Stimulated activated CD8-positive, alpha-beta memory T cell treated with anti-CD3 and anti-CD28 coated beads, Interleukin-12 subunit alpha, Interleukin-12 subunit beta, amount 100 ng/mL, for 4 hours (primary cell): ENCODE data around the gene CACNG4.

Experiments used
- DNase-seq: peaks from one replicate; pipeline ENCODE4 v3.0.0-alpha.2; 2020; ENCODE audit warnings: low read depth

The CACNG4 gene

DNA sequence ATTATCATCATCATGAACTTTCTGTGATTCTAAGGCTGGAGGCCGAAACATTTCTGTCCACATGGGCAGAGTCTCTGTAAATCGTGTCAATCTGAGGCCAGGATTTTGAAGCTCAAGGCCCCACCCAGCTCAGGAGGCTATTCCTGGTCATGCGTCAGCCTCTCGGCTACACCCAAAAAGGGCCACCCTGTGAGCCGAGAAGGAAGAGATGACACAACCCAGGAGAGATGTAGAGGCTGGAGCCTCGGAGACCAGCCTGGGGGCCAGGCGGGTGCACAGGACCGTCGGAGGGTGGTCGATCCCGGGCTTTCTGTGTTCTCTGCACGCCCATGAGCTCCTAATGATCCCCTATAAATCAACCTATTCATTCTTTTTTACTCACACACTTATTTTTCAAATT lies 78.8 kb downstream of the CACNG4 start:
- no peak for DNase-seq

DNA sequence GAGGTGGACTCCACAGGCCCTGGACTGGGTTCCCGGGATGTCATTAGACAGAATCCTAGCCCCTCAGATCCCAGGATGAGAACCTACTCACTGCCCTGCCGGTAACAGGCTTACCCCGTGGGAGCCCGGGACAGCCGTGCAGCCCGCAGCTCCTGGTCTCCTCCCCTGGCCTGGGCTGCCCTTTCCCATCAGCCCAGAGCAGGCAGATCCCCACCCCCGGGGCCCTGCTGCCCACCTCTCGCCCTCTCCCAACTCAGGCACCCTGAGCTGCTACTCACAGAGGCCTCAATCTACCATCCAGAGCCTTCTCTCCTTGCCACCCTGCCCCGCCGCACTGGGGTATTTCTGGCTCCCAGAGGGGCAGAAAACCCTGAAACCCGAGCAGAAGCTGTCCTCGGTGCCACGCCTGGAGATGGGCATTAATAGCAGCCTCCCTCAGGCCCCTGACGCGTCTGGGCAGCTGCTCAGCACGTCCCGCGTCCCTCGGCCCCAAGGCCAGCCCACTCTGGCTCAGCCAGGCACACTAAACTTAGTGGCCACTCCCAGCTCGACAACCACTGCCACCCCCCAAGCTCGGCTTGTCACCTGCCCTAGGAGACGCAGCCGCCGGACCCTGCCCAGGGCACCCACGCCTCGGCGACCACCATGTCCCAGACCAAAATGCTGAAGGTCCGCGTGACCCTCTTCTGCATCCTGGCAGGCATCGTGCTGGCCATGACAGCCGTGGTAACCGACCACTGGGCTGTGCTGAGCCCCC lies 79.7 kb downstream of the CACNG4 start, which contains the start of gene CACNG1:
Gene CACNG1, plus strand, starts transcription at position 539 of the 757 bp plus-strand sequence. Its CDS starts 107 bp downstream, at position 646.
- DNase-seq = no peak

DNA sequence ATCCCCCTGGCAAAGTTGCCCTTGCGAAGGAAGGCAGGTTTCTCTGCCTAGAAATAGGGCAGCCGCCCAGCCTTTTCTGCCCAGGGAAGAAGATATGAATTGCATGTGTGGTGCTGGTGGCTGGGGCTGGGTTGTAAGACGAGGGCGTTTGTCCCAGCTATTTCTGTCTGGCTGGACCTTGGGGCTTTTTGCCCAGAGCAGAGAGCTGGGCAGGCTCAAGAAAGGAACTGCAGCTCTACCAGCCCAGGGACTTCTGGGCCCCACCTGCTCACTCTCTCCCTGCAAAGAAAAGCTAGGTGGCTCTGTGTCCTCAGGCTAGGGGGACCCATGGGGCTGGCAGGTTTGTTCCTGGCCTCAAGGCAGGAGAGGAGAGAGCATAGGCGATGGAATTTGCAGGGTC lies 80.4 kb downstream of the CACNG4 start:
- DNase-seq = no peak

DNA sequence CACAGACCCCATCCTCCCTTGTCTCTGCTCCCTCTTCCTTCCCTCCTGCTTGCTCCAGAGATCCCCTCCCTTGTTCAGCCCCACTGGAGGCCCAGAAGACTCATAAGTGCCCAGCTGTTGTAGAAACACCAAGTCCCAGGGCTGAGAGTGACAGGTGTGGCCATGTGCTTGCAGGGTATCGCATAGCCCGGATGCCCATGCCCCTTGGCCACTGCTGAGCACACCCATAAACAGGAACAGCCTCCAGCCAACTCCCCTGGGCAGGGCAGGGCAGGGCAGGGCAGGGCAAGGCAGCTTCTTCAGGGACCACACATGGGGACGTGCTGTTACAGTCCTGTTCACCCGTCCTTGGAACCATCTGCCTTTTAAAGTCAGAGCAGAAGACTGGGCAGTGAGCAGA lies 81.9 kb downstream of the CACNG4 start:
- no peak for DNase-seq

DNA sequence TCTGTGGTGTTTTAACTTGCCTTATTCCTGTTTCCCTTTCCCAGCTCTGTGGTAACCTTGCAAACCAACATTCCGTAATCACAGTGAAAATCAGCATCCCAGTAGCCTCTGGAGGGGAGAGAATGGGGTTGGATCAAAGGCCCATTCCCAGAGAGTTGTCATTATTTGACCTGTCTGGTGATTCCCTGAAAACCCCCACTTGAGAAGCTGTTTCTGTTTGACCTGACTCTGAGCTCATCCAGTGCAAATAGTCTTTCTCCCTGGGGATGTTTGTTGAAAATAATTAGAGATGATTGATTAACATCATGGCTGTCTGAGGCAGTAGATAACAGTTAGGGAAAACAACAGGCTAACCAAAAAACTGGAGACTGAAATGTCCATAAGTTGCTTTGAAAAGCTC lies 82.9 kb downstream of the CACNG4 start:
- DNase-seq = no peak

DNA sequence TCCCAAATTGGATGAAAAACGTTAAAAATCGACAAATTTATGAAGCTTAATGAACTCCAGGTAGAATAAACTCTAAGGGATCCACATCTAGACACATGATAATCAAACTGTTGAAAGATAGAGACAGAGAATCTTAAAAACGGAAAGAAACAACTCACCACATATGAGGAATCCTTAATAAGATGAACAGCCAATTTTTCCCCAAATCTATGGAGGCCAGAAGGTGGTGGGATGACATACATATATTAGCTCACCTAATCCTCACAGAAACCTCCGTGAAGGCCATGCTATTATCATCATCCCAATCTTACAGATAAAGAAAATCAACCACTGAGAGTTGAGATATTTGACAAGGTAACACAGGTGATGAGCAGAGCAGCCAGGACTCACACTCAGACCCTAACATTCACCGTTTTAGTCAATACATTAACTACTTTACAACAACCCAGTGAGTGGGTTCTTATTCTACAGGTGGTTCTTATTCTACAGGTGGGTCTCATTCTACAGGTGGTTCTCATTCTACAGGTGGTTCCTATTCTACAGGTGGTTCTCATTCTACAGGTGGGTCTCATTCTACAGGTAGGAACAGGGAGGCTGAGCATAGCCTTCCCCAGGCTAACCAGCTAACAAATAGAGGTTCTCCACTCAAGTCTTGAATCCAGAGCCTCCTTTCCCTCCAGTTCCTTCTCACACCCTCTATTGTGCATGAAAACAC lies 84.7 kb downstream of the CACNG4 start:
- DNase-seq = no peak

DNA sequence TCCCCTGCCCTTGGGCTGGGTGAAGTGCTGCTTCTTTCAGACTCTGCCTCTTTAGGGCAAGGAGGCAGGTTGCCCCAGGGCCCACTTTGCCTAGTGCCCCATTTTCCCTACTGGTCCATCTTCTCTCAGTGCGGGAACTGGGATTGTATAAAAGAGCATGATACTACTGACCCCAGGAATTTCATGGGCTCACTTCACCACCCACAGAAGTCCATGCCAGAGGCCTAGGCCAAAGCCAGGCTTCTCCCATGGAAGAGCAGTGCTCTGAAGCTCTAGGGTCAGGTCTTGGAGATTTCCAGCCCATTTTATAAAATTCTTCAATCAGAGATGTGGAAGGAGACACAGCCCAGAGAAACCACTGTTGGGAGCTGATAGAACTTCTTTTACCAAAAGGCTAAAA lies 85.6 kb downstream of the CACNG4 start:
- no peak for DNase-seq

DNA sequence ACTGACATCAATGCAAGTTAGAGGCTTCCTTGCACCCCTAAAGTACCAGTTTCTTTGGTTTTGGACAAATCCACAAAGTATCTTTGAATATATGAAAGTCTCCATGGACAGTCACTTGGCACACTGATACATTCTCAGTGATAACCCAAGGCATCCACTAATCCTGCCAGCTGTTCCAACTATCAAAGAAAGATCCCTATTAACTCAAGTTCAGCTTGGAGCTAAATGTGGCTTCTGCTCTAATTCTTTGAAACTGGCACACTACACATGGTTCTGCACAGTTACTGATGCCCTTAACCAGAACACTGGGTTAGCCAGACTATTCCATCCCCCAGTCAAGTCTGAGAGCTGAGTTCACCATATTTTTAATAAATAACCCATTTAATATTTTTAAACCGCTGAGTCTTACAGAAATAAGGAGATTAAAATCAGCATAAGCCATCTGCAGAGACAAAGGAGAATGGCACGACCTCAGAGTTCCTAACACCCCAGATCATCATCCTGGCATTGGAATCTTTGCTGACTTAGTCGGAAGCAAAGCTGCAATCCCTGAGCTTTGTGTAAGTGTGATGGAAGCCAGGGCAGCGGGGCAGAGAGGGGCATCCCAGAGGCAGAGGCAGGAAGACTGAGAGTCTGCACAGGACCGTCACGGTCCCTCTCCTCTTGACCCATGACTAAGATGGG lies 86.1 kb downstream of the CACNG4 start:
- no peak for DNase-seq

DNA sequence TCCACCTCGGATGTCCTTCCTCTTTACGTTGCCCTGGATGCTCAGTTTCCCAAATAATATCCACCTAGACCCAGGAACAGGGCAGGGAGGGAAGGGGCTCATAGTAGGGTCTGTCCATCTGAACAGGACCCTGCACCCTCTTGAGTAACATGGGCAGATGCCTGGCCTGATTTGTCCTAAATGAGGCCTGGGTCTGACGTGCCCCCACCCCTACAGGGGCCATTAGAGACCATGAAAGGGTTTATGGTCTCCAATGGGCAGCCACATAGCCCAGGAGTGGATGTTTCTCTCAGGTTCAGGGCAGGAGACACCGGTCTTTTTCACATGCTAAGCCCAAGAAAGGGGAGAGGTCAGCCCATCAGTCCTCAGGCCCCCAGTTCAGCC lies 86.6 kb downstream of the CACNG4 start:
- DNase-seq = no peak

DNA sequence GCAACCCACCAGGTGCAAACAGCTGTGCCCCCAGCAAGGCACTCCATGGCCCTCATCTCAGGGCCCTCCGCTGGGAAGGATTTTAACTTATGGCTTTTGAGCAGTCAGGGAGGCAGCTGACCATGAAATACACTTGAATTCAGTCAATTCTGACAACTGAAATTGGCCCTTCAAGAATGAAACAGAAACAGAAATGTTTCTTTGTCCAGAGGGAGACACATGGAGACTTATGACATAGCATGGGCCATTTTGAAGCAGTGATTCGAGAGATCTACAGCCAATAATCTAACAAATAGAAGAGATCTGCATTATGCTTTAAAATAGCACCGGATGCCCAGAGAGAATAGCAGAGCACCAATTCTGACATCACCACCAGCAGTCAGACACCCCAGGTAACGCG lies 87.3 kb downstream of the CACNG4 start:
- DNase-seq = no peak

DNA sequence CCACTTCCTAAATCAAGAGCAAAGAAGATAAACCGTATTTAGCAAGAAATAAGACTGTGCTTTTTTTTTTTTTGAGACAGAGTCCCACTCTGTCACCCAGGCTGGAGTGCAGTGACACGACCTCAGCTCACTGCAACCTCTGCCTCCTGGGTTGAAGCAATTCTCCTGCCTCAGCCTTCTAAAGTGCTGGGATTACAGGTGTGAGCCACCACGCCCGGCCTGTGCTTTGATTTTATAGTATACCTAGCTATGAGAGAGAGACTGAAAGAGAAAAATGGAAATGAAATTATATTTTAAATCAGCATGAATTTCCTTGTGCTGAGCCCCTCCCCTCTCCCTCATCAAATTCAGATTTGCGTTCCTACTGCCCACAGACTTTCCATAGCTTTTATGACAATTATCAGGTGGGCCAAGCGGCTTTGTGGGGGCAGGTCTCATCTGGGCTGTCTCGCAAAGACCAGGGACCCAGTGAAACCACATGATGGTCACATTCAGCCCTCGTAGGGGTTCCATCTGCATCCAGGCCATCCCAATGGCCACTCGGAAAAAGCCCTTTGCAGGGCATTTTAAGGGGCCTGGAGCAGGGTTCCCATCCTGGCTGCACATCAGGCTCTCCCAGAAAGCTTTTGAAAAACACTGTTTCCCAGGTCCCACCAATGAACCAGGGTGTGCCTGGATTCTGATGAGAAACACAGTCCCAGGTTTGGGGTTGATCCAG lies 88.4 kb downstream of the CACNG4 start:
- DNase-seq = no peak

DNA sequence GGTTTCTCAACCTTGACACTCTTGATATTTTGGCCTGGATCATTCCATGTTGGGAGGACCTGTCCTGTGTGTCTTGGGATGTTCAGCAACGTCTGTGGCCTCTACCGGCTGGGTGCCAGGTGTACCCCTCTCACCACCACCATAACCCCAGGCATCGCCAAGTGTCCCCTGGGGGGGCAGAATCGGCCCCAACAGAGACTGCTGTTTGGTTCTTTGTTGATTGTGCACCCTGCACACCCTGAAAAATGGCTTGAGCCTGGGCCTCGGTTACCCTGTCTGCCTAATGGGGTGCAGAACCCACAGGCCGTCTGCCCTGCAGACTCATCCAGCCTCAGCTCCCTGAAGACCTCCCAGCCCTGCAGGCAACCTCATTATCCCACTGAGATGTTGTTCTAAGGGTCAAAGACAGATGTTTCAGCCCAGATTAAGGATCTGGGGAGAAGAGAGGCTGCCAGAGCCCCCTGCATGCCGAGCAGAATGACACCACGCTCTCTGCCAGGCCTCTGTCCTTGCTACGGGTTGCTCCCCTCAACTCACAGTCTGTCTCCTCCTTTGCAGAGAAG lies 89.0 kb downstream of the CACNG4 start:
- no peak for DNase-seq

DNA sequence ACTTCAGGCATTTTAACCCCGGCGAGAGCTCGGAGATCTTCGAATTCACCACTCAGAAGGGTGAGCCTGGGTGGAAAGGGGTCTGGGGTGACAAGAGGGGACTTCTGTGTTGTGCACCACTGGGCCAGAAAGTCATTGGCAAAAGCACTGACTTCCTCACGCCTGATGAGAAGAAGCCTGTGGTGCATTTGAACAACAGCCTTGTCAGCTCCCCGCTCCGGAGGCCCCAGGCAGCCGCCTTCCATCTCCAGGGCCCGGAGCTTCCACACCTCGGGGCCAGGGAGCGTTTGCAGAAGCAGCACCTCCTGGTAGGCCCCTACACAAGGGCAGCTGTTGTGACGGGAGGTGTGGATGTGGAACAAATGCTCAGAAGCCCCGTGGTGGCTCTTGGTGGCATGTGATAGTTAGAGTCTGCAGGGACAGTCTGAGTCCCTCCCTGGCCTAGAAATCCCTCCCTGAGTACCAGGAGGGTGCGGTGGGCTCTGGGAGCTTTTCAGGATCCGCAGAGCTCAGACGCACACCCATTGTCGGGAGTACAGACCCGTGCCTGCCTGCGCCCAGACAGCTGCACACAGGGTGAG lies 89.6 kb downstream of the CACNG4 start:
- no peak for DNase-seq

DNA sequence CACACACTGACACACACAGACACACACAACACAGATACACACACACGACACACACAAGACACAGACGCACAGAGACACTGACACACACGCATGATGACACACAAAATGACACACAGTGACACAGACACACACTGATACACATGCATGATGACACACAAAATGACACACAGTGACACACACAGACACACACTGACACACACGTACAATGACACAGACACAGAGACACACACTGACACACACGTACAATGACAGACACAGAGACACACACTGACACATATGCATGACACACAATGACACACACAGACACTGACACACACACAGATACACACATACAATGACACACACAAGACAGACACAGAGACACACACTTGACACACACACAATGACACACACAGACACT lies 90.1 kb downstream of the CACNG4 start:
- DNase-seq = no peak

DNA sequence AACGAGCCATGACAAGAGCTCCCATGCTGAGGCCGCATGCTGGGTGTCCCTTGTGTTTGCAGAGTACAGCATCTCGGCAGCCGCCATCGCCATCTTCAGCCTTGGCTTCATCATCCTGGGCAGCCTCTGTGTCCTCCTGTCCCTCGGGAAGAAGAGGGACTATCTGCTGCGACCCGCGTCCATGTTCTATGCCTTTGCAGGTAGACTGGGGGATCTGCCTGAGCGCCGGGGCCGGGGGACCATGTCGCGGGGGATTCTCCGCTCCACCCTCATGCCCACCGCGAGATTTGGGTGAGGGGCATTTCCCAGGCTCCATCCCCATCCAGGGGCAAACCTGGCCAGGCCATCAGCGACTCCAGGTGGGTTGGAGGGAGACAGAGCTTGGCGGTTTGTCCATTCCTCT lies 90.5 kb downstream of the CACNG4 start:
- no peak for DNase-seq

DNA sequence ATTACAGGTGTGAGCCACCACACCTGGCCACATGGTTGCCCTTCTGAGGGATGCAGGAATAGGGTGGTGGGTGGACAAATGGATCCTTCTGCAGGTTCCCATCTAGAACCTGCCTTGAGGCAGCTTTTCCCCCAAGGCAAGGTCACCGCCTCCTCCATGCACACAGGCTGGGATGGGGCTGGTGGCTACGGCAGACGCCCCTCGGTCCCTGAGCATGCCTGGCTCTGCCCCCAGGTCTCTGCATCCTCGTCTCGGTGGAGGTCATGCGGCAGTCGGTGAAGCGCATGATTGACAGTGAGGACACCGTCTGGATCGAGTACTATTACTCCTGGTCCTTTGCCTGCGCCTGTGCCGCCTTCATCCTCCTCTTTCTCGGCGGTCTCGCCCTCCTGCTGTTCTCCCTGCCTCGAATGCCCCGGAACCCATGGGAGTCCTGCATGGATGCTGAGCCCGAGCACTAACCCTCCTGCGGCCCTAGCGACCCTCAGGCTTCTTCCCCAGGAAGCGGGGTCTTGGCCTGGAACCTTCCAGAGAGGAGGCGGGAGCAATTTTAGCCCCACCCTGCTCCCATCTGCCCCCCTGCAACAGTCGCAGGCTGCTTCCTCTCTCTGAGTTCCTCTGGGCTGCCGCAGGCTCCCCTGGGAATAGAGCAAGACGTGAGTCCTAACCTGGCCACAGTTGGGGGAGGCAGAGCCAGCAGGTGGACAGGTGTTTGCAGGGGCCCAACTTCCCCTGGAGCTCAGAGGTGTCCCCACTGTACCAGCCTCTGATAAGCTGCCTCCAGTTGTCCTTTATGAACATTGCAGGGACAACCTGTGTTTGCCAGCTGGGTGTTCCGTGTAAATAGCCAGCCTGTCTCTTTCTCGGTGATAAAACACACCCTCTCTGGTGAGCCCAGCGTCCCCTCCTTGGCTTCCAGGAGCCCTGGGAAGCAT lies 91.6 kb downstream of the CACNG4 start:
- no peak for DNase-seq

DNA sequence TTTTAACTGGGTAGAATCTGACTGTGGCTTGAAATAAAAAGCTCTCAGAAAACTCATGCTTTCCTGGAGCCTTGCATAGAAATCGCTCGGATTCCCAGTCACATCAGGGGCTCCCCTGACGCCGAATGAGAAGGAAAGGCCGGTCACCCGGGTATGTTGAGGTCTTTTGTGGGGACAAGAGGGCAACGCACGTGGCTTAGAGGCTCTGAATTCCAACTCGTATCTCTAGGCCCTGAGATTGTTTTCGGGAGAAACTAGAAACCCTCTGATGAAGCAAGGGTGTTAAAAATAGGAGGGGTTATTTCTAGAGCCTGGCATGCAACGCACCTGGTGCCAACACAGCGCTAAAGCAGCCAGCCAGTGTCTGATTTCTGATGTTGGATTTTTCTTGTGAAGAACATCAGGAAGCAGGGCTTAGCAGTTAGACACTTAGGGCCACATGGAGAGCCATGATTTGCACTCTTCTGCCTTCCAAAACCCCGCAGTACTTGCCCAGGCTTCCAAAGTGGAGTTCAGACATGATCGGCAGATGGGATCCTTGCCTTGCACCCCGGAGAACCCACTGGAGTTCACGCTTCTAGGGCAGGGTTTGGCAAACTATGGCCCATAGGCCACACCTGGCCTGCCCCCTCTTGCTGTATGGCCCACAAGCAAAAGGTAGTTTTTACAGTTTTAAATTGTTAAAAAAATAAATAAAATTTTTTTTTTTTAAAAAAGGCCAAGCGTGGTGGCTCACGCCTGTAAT lies 92.4 kb downstream of the CACNG4 start:
- no peak for DNase-seq

DNA sequence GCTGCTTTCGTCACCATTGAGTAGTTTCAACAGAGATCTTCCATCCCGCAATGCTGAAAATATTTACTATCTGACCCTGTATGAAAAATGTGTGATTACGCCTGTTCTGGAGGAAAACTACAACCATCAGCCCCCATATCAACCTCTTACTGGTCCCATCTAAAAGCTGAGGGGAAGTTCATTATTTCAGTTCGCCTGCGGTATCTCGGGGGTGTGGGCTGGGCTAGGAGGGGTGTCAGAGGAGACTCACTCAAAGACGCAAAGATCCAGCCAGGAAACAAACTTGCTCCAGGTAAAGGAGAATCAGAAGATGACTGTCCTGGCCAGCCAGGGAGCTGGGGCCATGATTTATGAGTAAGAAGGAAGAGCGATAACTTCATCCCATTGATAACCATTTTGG lies 93.5 kb downstream of the CACNG4 start:
- DNase-seq = no peak

DNA sequence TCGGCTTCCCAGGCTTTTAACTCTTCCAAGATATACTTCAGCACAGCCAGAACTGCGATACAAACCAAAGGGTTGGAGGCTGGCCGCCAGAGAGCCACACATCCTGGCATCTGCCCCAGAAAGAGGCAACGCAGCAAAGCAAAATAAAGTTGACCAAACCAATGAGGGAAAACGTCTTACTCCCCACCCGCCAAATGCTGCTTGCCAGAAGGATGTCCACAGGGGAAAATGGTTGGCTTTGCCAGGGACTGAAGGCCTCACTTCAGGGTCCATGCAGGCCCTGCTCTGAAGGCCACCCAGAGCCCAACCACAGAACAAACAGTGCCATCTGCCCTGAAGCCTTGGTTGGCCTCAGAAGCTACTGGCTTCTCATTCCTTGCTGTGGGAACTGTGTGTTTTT lies 94.9 kb downstream of the CACNG4 start:
- no peak for DNase-seq

DNA sequence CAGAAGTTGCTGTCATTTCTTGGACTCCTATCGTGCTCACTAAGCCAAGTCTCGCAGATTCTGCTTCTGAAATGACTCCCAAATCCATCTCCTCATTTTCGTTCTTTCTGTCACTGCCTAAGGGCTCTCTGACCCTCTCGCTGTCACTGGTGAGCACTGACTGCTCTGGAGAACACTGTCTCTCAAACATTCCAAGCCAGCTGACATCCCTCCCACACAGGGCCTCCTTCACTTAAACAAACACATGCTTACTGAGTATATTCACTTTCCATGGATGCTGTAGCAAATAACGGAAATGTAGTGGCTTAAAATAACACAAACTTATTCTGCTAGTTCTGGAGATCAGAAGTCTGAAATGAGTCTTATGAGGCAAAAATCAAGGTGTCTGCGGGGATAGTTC lies 98.6 kb downstream of the CACNG4 start:
- no peak for DNase-seq
